Kidney capillary endothelial cell (primary cell): ENCODE results near the gene POLA2.
A peak's percentile ranks its signal among the peaks of the same experiment; 100 is the strongest.
"Not testable (repeated sequence)": the region's sequence is repeated elsewhere in the genome, so short reads cannot be mapped to it uniquely, and the experiment has no call there.

ENCODE experiments used
- DNase-seq: peaks from one replicate; pipeline ENCODE4 v3.0.0-alpha.2; 2018; ENCODE audit warnings: low spot score

POLA2 gene

GRCh38 chr11:65261591-65262380, at the start of gene POLA2:
Gene POLA2, plus strand, starts transcription at chr11:65261962. Its CDS starts 331 bp downstream, at chr11:65262293.
- DNase-seq = peak; percentile 96

GRCh38 chr11:65212226-65212801, 49.4 kb upstream of the POLA2 start:
- no peak for DNase-seq

GRCh38 chr11:65213322-65214211, 48.2 kb upstream of the POLA2 start:
- DNase-seq = no peak

GRCh38 chr11:65214212-65214845, 47.4 kb upstream of the POLA2 start:
- DNase-seq = no peak

- DNase-seq = no peak
Observed at GRCh38 chr11:65215441-65216076, 46.2 kb upstream of the POLA2 start.

- no peak for DNase-seq
Observed at GRCh38 chr11:65216830-65217229, 44.9 kb upstream of the POLA2 start.

GRCh38 chr11:65217441-65218423, 44.0 kb upstream of the POLA2 start:
- no peak for DNase-seq

- DNase-seq = no peak
Observed at GRCh38 chr11:65218446-65218845, 43.3 kb upstream of the POLA2 start.

GRCh38 chr11:65219930-65220213, 41.9 kb upstream of the POLA2 start:
- DNase-seq = no peak

- no peak for DNase-seq
Observed at GRCh38 chr11:65221026-65221425, 40.7 kb upstream of the POLA2 start.

- DNase-seq = no peak
Observed at GRCh38 chr11:65223011-65223410, 38.8 kb upstream of the POLA2 start.

- DNase-seq = peak; percentile 24
Observed at GRCh38 chr11:65224930-65225278, 36.9 kb upstream of the POLA2 start.

- DNase-seq = peak; percentile 39
Observed at GRCh38 chr11:65225279-65226102, 36.3 kb upstream of the POLA2 start.

GRCh38 chr11:65226103-65226442, 35.7 kb upstream of the POLA2 start:
- no peak for DNase-seq

GRCh38 chr11:65227879-65228278, 33.9 kb upstream of the POLA2 start:
- DNase-seq = no peak

- DNase-seq = no peak
Observed at GRCh38 chr11:65236194-65237059, 25.3 kb upstream of the POLA2 start.

GRCh38 chr11:65238302-65238701, 23.5 kb upstream of the POLA2 start:
- DNase-seq = not testable (repeated sequence)

- DNase-seq = no peak
Observed at GRCh38 chr11:65241134-65241533, 20.6 kb upstream of the POLA2 start.

GRCh38 chr11:65241692-65242091, 20.1 kb upstream of the POLA2 start:
- no peak for DNase-seq
